Mesenchymal stem cell (in vitro differentiated cells and primary cell): ENCODE measurements around the gene PANK2.
"Not testable (repeated sequence)": the region's sequence is repeated elsewhere in the genome, so short reads cannot be mapped to it uniquely, and the experiment has no call there.

Experiments used
- DNase-seq: peaks from one replicate; pipeline ENCODE4 v3.0.0-alpha.2; 2013
- H2AFZ ChIP-seq: one replicate; pipeline ENCODE4 v1.6.1; 2013; ENCODE audit warnings: low read depth, mild to moderate bottlenecking, control low read depth, inconsistent platforms, low read length, moderate library complexity
- H2AK5ac ChIP-seq: 2 replicates; pipeline ENCODE4 v1.6.1; 2013; ENCODE audit warnings: low read length, moderate library complexity, mild to moderate bottlenecking, inconsistent platforms; ENCODE audit not compliant: severe bottlenecking
- H2BK120ac ChIP-seq: one replicate; pipeline ENCODE4 v1.6.1; 2013; ENCODE audit warnings: low read depth, mild to moderate bottlenecking, inconsistent platforms, low read length, moderate library complexity
- H2BK12ac ChIP-seq, 2 experiments: one replicate each; pipeline ENCODE4 v1.6.1; 2013; ENCODE audit warnings: inconsistent platforms in 2 of 2, low read length in 2 of 2, mild to moderate bottlenecking in 2 of 2, moderate library complexity in 2 of 2, control low read depth in 1 of 2
- H2BK15ac ChIP-seq: one replicate; pipeline ENCODE4 v1.6.1; 2013; ENCODE audit warnings: mild to moderate bottlenecking, low read depth, inconsistent platforms; ENCODE audit not compliant: poor library complexity, severe bottlenecking
- H2BK5ac ChIP-seq: 2 replicates; pipeline ENCODE4 v1.6.1; 2013; ENCODE audit warnings: low read depth, mild to moderate bottlenecking, low read length, control low read depth, inconsistent platforms; ENCODE audit not compliant: poor library complexity, severe bottlenecking
- H3K14ac ChIP-seq, 2 experiments: one replicate each; pipeline ENCODE4 v1.6.1; 2013; ENCODE audit warnings: inconsistent platforms in 2 of 2, low read length in 2 of 2, control low read depth in 1 of 2, mild to moderate bottlenecking in 1 of 2, moderate library complexity in 1 of 2
- H3K18ac ChIP-seq, 2 experiments: one replicate each; pipeline ENCODE4 v1.6.1; 2013; ENCODE audit warnings: inconsistent platforms in 2 of 2, low read length in 2 of 2, control low read depth in 1 of 2, low read depth in 1 of 2, mild to moderate bottlenecking in 1 of 2
- H3K23ac ChIP-seq, 2 experiments: one replicate each; pipeline ENCODE4 v1.6.1; 2013; ENCODE audit warnings: inconsistent platforms in 2 of 2, low read length in 2 of 2, mild to moderate bottlenecking in 2 of 2, moderate library complexity in 2 of 2, control low read depth in 1 of 2
- H3K27ac ChIP-seq: 2 replicates; pipeline ENCODE4 v1.5.1; 2013; ENCODE audit warnings: mild to moderate bottlenecking, moderate library complexity, low read length, control low read depth, inconsistent platforms; ENCODE audit not compliant: poor library complexity, severe bottlenecking
- H3K27me3 ChIP-seq, 2 experiments: 2 replicates each; pipeline versions ENCODE4 v1.6.1 to v1.7.0; 2013; ENCODE audit warnings: low read length in 2 of 2, mild to moderate bottlenecking in 2 of 2, moderate library complexity in 2 of 2, control low read depth in 1 of 2, inconsistent platforms in 1 of 2; ENCODE audit not compliant: control insufficient read depth in 1 of 2, insufficient read depth in 1 of 2
- H3K36me3 ChIP-seq, 2 experiments: 2 replicates each; pipeline versions ENCODE4 v1.6.1 to v1.7.0; 2013; ENCODE audit warnings: low read length in 2 of 2, control low read depth in 1 of 2, inconsistent platforms in 1 of 2, low read depth in 1 of 2, mild to moderate bottlenecking in 1 of 2; ENCODE audit not compliant: insufficient read depth in 2 of 2, control insufficient read depth in 1 of 2
- H3K4ac ChIP-seq, 2 experiments: one replicate each; pipeline ENCODE4 v1.6.1; 2013; ENCODE audit warnings: inconsistent platforms in 2 of 2, low read length in 2 of 2, mild to moderate bottlenecking in 2 of 2, moderate library complexity in 2 of 2, control low read depth in 1 of 2, low read depth in 1 of 2
- H3K4me1 ChIP-seq: 2 replicates; pipeline ENCODE4 v1.6.1; 2013; ENCODE audit warnings: low read depth, low read length, control low read depth; ENCODE audit not compliant: control insufficient read depth, insufficient read depth
- H3K4me2 ChIP-seq: 2 replicates; pipeline ENCODE4 v1.6.1; 2013; ENCODE audit warnings: low read length, mild to moderate bottlenecking, inconsistent platforms; ENCODE audit not compliant: poor library complexity, severe bottlenecking
- H3K4me3 ChIP-seq, 2 experiments: 2 replicates each; pipeline versions ENCODE4 v1.5.1 to v1.7.0; 2013; ENCODE audit warnings: low read length in 2 of 2, mild to moderate bottlenecking in 2 of 2, control low read depth in 1 of 2, low read depth in 1 of 2; ENCODE audit not compliant: insufficient read depth in 1 of 2
- H3K79me1 ChIP-seq: replicated peaks from 2 replicates; pipeline ENCODE4 v1.6.1; 2013; ENCODE audit warnings: mild to moderate bottlenecking, control low read depth, low read length, inconsistent platforms; ENCODE audit not compliant: poor library complexity, severe bottlenecking
- H3K9ac ChIP-seq: 2 replicates; pipeline ENCODE4 v1.7.0; 2013; ENCODE audit warnings: mild to moderate bottlenecking, low read length, moderate library complexity
- H3K9me3 ChIP-seq: 2 replicates; pipeline ENCODE4 v1.7.0; 2013; ENCODE audit warnings: mild to moderate bottlenecking, low read length; ENCODE audit not compliant: control insufficient read depth
- H4K8ac ChIP-seq: one replicate; pipeline ENCODE4 v1.6.1; 2013; ENCODE audit warnings: inconsistent platforms, mild to moderate bottlenecking, low read length, moderate library complexity
- H4K91ac ChIP-seq: one replicate; pipeline ENCODE4 v1.6.1; 2013; ENCODE audit warnings: mild to moderate bottlenecking, low read length, inconsistent platforms
- WGBS: methylation state at CpG from one replicate; pipeline ENCODE4 v1.1.7; 2013; ENCODE audit warnings: mixed read lengths; 5-methylcytosine and 5-hydroxymethylcytosine counted together

Gene PANK2

DNA sequence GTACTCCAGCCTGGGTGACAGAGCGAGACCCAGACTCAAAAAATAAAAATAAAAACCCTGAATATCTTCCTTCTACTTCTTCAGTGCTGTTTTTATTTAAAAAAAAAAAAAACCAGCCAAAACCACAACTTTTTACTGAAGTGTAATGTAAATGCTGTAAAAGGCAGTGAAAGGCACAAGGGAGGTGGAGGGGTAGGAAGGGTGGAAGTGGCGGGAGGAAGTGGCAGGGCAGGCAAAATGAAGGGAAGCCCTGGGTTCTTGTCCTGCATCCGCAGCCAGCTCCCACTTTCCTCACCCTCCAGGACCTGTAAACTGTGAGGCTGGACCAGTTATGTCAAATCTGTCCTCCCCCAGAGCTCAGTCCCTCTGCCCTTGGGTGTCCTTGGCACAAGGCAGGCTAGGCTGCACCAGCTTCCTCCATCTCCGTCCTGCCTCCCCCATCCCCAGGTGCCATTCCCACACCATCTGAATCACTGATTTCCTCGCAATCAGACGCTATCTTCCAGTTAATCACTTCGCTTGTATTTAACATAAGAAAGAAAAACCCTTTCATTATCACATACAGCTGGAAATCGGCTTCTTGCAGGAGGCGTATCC is 13.7 kb upstream of the PANK2 start:
- Histone ChIP-seq H3K9ac (no peak overlapping the region), H3K9me3 (no peaks in the 10 kb centered on the region), H3K27me3 (no peaks in the 10 kb centered on the region), H4K91ac (no peak overlapping the region), H2BK120ac (no peak overlapping the region), H3K79me1 (peaks cover 34% of the 10 kb centered on the region), H3K4me1 (peaks cover 2% of the 10 kb centered on the region), H2BK12ac (no peak overlapping the region), H2BK5ac (no peak overlapping the region), H2BK15ac (no peak overlapping the region), H2AK5ac (no peak overlapping the region), H3K4me2 (no peak overlapping the region), H4K8ac (no peak overlapping the region), H3K36me3 (peaks cover 35 to 46% of the 10 kb centered on the region in 2 experiments), H3K18ac (no peak overlapping the region), H3K14ac (no peak overlapping the region), H2AFZ (no peak overlapping the region), H3K4ac (no peak overlapping the region), H3K27ac (no peak overlapping the region), H3K23ac (no peak overlapping the region), H3K4me3 (no peak overlapping the region)
- DNase-seq = no peak
- WGBS = 93% methylated on average over 5 of the region's 9 CpGs

DNA sequence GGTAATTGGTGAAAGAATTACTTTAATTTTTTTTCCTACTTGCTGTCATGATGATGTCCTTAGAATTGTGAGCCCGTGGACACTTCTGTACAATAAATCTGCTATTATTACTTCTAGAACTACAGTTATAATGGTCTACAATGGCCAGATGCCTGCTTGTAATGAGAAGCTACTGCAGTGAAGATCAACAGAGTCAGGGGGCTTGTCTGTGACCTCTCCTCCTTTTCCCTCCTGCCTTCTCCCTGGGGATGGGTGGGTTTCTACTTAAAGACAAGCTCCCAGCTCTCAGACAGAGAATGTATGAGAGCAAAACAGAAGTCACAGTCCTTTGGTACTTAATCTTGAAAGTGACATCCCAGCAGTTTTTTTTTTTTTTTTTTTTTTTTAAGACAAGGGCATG is 13.2 kb upstream of the PANK2 start:
- H4K91ac ChIP-seq = no peak overlapping the region
- no peak overlapping the region for H2AFZ ChIP-seq
- H3K14ac ChIP-seq = no peak overlapping the region
- H2BK15ac ChIP-seq = no peak overlapping the region
- no peak for DNase-seq
- H3K9ac ChIP-seq = no peak overlapping the region
- peaks cover 34% of the 10 kb centered on the region for H3K79me1 ChIP-seq
- H4K8ac ChIP-seq = no peak overlapping the region
- no peak overlapping the region for H3K23ac ChIP-seq
- H2BK5ac ChIP-seq = no peak overlapping the region
- H3K27me3 ChIP-seq = no peaks in the 10 kb centered on the region
- H3K4me1 ChIP-seq = peaks cover 2% of the 10 kb centered on the region
- H3K4me3 ChIP-seq = no peak overlapping the region
- H2BK12ac ChIP-seq = no peak overlapping the region
- H3K18ac ChIP-seq = no peak overlapping the region
- WGBS = no CpG with 5 or more reads among the region's 1 CpG
- peaks cover 32 to 45% of the 10 kb centered on the region in 2 experiments for H3K36me3 ChIP-seq
- H3K27ac ChIP-seq = no peak overlapping the region
- no peak overlapping the region for H3K4ac ChIP-seq
- no peak overlapping the region for H3K4me2 ChIP-seq
- no peaks in the 10 kb centered on the region for H3K9me3 ChIP-seq
- H2AK5ac ChIP-seq = no peak overlapping the region
- H2BK120ac ChIP-seq = no peak overlapping the region

DNA sequence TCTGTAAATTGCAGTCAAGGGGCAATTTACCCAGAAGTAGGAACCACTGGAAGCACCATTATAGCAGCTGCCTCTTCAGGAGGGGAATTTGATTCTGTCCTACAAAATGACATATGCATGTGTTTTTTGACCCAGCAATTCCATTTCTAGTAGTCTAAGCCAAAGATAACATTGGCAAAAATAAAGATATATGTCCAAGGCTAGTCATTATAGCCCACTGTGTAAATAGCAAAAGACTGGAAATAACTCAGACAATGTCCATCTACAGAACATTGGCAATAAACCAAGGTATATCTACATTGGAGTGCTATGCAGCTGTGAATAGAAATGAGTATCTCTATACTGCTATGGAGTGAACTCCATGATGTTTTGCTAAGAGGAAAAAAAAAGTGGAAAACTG is 12.5 kb upstream of the PANK2 start:
- Histone ChIP-seq H3K9ac (no peak overlapping the region), H4K8ac (no peak overlapping the region), H2BK5ac (no peak overlapping the region), H3K14ac (no peak overlapping the region), H3K4me1 (peaks cover 2% of the 10 kb centered on the region), H2AK5ac (no peak overlapping the region), H2BK15ac (no peak overlapping the region), H2BK12ac (no peak overlapping the region), H3K4ac (no peak overlapping the region), H3K27ac (no peak overlapping the region), H3K4me2 (no peak overlapping the region), H3K4me3 (no peak overlapping the region), H3K18ac (no peak overlapping the region), H3K36me3 (peaks cover 26 to 38% of the 10 kb centered on the region in 2 experiments), H3K9me3 (no peaks in the 10 kb centered on the region), H2AFZ (no peak overlapping the region), H2BK120ac (no peak overlapping the region), H4K91ac (no peak overlapping the region), H3K23ac (no peak overlapping the region), H3K79me1 (peaks cover 31% of the 10 kb centered on the region), H3K27me3 (no peaks in the 10 kb centered on the region)
- no peak for DNase-seq

DNA sequence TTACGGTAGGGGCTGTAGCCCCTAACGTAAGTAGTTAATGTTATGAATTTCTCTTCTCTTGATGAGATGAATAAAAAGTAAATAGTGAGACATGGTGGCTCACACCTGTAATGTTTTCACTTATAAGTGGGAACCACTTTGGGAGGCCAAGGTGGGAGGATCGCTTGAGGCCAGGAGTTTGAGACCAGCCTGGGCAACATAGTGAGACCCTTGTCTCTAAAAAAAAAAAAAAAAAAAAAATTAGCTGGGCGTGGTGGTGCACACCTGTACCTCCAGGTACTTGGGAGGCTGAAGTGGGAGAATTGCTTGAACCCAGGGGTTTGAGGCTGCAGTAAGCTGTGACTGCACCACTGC is 10.3 kb upstream of the PANK2 start:
- not testable (repeated sequence) for H2BK120ac ChIP-seq, H4K8ac ChIP-seq, H3K18ac ChIP-seq, H3K4me1 ChIP-seq, H3K9ac ChIP-seq, H2BK15ac ChIP-seq, H3K4me2 ChIP-seq, H2BK5ac ChIP-seq, H3K27me3 ChIP-seq, DNase-seq, H3K27ac ChIP-seq, H3K14ac ChIP-seq, H3K9me3 ChIP-seq, H2AFZ ChIP-seq, H3K23ac ChIP-seq, H4K91ac ChIP-seq, H3K4me3 ChIP-seq, H3K4ac ChIP-seq, H2BK12ac ChIP-seq, H2AK5ac ChIP-seq
- H3K79me1 ChIP-seq = peaks cover 19% of the 10 kb centered on the region
- WGBS = 100% methylated on average over 4 of the region's 4 CpGs
- H3K36me3 ChIP-seq = peaks cover 16 to 20% of the 10 kb centered on the region in 2 experiments
